GM18505 (cell line): ENCODE results near the gene WARS2.
"Not testable (repeated sequence)": the region's sequence is repeated elsewhere in the genome, so short reads cannot be mapped to it uniquely, and the experiment has no call there.

Source experiments
- ATAC-seq: cut with Tn5 transposase; IDR thresholded peaks from one replicate; pipeline ENCODE4 v1.9.1; 2021; ENCODE audit not compliant: unreplicated experiment
- POLR2A ChIP-seq: IDR thresholded peaks from 4 replicates; pipeline ENCODE4 v1.6.1; 2011; ENCODE audit warnings: borderline replicate concordance; ENCODE audit not compliant: insufficient read depth, insufficient read length; ENCODE audit errors: extremely low read depth

Gene WARS2

GRCh38 chr1:119140177-119141019, at the start of gene WARS2:
Gene WARS2, minus strand, starts transcription at chr1:119140653. Its CDS starts 9 bp downstream, at chr1:119140644.
- peak; percentile 95 for ATAC-seq
- TF ChIP-seq POLR2A = peak; percentile 97

GRCh38 chr1:119188926-119189325, 48.5 kb upstream of the WARS2 start:
- ATAC-seq = no peak
- no peak for TF ChIP-seq POLR2A

- no peak for TF ChIP-seq POLR2A
- no peak for ATAC-seq
Measured at GRCh38 chr1:119187416-119187815, 47.0 kb upstream of the WARS2 start.

- TF ChIP-seq POLR2A = no peak
- ATAC-seq = no peak
Measured at GRCh38 chr1:119186471-119186870, 46.0 kb upstream of the WARS2 start.

- ATAC-seq = no peak
- no peak for TF ChIP-seq POLR2A
Measured at GRCh38 chr1:119184972-119185371, 44.5 kb upstream of the WARS2 start.

DNA sequence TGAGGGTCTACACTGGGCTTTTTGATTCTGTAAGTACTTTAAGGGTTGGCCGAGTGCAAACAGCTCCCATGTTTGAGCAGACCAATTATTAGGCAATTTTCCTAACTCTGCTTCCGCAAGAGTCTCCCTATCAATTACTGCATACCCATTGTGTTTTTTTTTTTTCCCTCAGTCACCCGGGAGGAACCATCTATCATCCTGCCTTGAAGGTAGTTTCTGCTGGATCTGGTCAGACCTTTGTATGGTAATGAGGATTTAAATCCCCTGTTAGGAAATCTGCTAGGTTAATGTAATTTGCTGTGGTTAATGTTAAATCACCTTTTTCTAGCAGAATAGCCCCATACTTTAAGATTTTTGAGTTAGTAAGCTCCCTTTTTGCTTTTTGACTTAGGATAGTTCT, 40.8 kb upstream of the WARS2 start:
- no peak for ATAC-seq
- TF ChIP-seq POLR2A = no peak

- TF ChIP-seq POLR2A = no peak
- ATAC-seq = no peak
Measured at GRCh38 chr1:119179051-119179450, 38.6 kb upstream of the WARS2 start.

DNA sequence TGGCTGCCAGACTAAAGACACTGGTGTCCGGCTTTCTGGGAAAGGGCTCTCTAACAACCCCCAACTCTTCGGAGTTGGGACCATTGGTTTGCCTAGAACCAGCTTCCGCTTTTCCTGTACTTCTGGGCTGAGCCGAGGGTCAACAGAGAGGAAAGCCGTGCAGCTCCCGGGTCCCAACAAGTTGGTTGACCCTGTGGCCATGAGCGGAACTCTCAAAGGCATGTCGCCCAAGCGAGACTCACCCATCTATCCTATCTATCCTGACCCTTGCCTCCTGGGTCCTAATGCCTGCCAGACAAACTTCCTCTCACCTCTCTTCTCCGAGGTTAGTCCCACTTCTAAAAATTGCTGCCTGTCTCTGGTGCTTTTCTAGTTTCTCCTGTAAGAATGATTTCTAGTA, 32.5 kb upstream of the WARS2 start:
- not testable (repeated sequence) for ATAC-seq

DNA sequence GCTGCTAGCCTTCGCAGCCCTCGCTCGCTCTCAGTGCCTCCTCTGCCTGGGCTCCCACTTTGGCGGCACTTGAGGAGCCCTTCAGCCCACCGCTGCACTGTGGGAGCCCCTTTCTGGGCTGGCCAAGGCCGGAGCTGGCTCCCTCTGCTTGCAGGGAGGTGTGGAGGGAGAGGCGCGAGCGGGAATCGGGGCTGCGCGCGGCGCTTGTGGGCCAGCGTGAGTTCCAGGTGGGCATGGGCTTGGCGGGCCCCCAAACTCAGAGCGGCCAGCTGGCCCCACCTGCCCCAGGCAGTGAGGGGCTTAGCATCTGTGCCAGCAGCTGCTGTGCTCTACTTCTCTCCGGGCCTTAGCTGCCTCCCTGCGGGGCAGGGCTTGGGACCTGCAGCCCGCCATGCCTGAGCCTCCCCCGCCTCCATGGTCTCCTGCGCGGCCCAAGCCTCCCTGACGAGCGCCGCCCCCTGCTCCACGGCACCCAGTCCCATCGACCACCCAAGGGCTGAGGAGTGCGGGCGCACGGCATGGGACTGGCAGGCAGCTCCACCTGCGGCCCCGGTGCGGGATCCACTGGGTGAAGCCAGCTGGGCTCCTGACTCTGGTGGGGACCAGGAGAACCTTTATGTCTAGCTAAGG, 31.0 kb upstream of the WARS2 start:
- ATAC-seq = not testable (repeated sequence)

DNA sequence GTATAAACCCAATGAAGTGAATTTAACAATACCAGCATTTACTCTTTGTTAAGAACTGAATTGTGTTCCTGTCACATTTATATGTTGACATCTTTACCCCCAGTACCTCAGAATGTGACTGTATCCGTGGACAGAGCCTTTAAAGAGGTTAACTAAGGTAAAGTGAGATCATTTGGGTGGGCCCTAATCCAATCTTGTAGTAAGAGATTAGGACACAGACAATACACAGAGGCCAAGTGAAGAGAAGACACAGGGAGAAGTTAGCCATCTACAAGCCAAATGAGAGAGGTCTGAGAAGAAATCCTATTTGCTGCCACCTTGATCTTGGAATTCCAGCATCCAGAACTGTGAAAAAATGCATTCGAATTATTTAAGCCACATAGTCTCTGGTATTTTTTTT, 22.9 kb upstream of the WARS2 start:
- no peak for ATAC-seq

DNA sequence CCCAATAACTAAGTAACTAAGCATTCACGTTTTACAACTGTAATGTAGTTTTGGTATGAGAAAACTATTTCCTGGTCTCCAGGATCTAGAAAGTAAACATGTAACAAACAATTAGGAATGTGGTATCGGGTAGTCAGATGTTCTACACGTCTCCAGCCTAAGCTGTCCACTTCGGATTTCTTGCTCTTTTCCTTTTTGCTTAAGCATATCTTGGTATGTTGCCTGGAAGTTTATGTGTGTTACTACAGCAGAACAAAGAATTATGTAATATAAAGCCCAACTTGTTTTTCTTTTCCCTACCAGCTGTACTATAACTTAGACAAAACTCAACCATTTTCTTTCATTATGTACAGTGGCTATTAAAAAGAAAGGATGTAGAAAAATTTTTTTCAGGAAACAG, 20.4 kb upstream of the WARS2 start:
- no peak for TF ChIP-seq POLR2A
- no peak for ATAC-seq

More for the DNA sequence above, 22.9 kb upstream of the WARS2 start:
- TF ChIP-seq POLR2A = no peak

DNA sequence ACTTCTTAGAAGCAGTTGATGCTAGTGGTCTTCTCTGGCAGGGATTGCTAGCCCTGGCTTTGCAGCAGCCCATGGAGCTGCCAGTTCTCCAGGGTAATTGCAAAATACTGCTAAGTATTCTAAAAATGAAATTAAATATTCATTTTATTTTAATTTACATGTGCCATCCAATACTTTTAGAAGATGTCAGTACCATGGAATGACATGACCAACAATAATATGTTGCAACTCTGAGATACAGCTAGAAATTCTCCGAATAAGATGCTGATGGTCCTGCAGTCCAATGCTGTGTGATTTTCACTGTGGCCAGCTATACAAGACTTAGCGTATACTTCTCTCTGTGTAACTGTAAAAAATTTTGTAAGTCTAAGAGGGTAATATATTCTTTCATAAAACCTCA, 20.0 kb upstream of the WARS2 start:
- no peak for TF ChIP-seq POLR2A
- ATAC-seq = no peak

DNA sequence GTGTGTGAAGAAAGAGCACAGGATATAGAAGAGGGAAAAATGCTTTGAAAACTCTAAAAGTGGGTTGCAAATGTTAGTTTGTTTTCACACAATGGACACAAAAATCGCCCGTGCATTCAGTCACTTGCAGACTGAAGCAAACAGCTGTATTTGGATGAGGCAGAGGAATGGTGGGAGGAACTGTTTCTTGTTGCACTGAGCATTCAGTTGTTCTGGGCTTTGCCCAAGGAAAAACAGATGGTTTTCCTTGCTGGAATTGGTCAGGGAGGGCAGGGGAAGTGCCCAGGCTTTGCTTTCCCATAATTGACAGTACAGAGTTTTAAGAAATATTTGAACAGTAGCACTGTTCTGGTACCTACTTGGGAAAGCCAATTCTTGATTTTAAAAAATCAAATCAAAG, 19.5 kb upstream of the WARS2 start:
- ATAC-seq = no peak
- TF ChIP-seq POLR2A = no peak

DNA sequence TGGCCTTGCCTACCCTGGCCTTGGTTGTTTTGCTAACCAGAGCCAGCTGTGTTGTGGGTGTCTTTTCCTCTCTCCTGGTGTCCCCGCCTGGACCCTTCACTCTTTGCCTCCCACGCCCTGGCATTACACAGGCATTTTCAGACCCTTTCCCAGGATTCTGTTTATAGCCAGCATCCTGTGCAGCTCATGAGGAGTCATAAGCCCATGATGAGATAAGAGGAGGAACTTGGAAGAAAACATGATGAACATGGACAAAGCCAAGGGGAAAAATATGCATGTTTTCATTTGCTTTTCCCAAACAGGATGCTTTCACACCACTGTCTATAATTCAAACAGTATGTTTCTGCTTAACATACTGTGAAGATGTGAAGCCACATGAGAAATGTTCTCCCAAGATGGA, 18.7 kb upstream of the WARS2 start:
- no peak for TF ChIP-seq POLR2A
- no peak for ATAC-seq

DNA sequence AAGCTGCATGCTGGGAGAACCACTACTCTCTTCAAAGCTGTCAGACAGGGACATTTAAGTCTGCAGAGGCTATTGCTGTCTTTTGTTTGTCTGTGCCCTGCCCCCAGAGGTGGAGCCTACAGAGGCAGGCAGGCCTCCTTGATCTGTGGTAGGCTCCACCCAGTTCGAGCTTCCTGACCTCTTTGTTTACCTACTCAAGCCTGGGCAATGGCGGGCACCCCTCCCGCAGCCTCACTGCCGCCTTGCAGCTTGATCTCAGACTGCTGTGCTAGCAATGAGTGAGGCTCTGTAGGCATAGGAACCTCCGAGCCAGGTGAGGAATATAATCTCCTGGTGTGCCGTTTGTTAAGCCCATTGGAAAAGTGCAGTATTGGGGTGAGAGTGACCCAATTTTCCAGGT, 16.3 kb upstream of the WARS2 start:
- ATAC-seq = not testable (repeated sequence)

DNA sequence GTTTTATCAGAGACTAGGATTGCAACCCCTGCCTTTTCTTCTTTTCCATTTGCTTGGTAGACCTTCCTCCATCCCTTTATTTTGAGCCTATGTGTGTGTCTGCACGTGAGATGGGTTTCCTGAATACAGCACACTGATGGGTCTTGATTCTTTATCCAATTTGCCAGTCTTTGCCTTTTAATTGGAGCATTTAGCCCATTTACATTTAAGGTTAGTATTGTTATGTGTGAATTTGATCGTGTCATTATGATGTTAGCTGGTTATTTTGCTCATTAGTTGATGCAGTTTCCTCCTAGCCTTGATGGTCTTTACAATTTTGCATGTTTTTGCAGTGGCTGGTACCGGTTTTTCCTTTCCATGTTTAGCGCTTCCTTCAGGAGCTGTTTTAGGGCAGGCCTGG, 14.6 kb upstream of the WARS2 start:
- not testable (repeated sequence) for ATAC-seq
